Retinal pigment epithelial cell (primary cell): Measurements from ENCODE around the gene TRANK1.

Experiments
- DNase-seq: peaks from one replicate; pipeline ENCODE4 v3.0.0-alpha.2; 2010; ENCODE audit warnings: low read depth
- H3K4me3 ChIP-seq: 2 replicates; pipeline ENCODE4 v1.5.1; 2011; ENCODE audit warnings: mild to moderate bottlenecking, low read length, control low read depth, moderate library complexity
- CTCF ChIP-seq: conservative IDR thresholded peaks from 2 replicates; pipeline ENCODE4 v1.5.1; 2011; ENCODE audit warnings: low read depth, low read length, control low read depth, inconsistent platforms

TRANK1 gene

GRCh38 chr3:36840453-36840921 is 104.4 kb downstream of the TRANK1 start:
- DNase-seq: no peak
- no peak for TF ChIP-seq CTCF
- no peak overlapping the region for H3K4me3 ChIP-seq

DNA sequence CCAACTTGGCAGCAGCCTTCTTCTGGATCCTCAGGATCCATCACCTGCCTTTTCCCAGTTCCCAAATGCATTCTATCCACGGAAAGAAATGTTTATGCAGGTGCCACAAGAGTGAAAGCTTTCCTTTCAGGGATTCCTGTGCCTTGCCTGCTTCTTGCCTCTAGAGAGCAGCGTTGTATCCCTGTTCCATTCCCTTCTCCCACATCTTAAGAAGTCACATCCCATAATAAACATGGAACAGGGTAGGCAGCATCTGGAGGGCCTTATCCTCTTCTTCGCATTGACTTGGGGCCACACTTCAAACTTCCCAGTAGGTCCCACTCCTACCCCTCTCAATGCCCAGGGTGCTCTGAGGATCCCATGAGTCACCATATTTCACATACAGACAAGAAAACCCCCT is 107.8 kb downstream of the TRANK1 start:
- no peak overlapping the region for H3K4me3 ChIP-seq
- TF ChIP-seq CTCF: peak; percentile 29
- DNase-seq: no peak

DNA sequence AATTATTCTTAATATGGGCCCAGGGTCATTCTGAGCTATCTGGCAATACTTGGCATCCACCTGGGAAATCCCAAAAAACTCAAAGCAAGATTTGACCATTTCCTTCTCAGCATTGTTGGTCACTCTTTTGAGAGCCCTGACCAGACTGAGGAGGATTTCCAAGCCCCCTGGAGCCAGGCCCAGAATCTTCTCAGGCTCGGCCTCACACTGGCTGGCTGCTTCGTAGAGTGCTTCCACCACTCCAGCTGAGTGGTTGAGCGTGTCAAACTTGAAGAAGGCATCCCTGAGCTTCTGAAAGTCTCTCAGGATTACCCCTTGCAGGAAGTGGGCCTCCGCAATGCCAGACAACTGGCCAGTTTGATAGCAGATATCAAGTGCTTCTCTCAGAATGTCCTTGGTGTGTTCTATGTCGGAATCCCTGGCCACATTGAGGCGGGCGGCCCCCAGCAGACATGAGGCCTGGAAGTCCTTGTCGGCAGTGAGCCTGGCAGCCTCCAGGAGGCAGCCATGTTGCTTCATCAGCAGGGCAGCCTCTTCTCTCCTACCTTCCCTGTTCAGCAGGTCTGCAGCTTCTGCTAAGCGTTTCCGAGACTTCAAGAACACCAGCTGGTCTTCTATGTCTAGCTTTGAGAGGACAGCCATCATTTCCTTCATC is 111.6 kb downstream of the TRANK1 start:
- no peak for DNase-seq
- no peak for TF ChIP-seq CTCF
- H3K4me3 ChIP-seq: no peak overlapping the region

- TF ChIP-seq CTCF: no peak
- H3K4me3 ChIP-seq: no peak overlapping the region
- no peak for DNase-seq
These were observed 112.4 kb downstream of the TRANK1 start for GRCh38 chr3:36832406-36832805.

GRCh38 chr3:36827133-36827532 is 117.7 kb downstream of the TRANK1 start:
- no peak for DNase-seq
- no peak overlapping the region for H3K4me3 ChIP-seq
- no peak for TF ChIP-seq CTCF

DNA sequence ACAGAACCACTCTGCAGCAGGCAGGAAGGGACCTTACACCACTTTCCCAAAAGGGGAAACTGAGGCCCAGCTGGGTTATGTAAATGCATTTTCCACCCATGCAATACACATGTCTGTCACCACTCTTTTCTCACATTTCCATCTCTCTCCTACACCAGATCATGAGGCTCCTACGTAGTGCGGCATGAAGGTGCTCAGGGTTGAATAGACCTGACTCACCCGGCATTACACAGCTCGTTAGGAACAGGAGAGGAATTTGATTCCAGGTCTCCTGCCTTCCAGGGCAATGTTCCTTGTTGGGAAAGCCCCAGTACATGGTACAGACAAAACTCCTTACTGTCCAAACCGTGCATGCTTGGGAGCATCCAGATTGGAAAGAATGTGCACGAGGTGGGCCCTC is 118.6 kb downstream of the TRANK1 start:
- no peak for TF ChIP-seq CTCF
- DNase-seq: no peak
- H3K4me3 ChIP-seq: no peak overlapping the region

DNA sequence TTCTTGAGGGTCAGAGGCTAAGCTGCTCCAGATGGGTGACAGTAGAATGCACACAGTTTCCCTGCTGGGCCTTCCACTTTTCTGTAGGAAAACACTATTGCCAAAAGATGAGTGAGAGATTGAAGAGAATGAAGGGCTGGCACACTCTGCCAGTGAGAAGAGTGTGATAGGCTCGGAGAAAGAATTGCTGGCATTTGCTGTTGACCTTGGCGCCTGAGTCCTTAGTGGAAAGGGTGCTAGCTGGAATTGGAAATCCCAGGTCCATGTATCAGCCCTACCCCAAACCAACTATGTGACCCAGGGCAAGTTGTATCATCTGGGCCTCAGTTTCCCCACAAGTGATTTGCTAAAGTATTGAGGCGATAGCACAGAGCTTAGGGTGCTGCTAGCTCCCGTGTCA is 120.4 kb downstream of the TRANK1 start:
- DNase-seq: no peak
- no peak overlapping the region for H3K4me3 ChIP-seq
- no peak for TF ChIP-seq CTCF
